Transverse colon (tissue), 4 donors: ENCODE measurements around the gene ALG6. TPM values are rescaled to one million over a fixed set of nuclear protein-coding genes. Genes with fewer than 3 reads are reported as not detected.

Source experiments
- DNase-seq: peaks from one replicate; pipeline ENCODE4 v3.0.0-alpha.2; 2019
- H3K27ac ChIP-seq, 4 donors: fragments of 200-600 bp; sonication (generic); 2 replicates each; pipeline ENCODE4 v1.5.1; 2016 to 2018; ENCODE audit warnings: inconsistent platforms in 4 of 4
- H3K27me3 ChIP-seq: fragments of 200-600 bp; sonication (generic); 2 replicates; pipeline ENCODE4 v1.5.1; 2017; ENCODE audit warnings: inconsistent platforms
- H3K36me3 ChIP-seq, 4 donors: fragments of 200-600 bp; sonication (generic); 2 replicates each; pipeline ENCODE4 v1.5.1; 2017 to 2019; ENCODE audit warnings: inconsistent platforms in 4 of 4
- H3K4me1 ChIP-seq, 4 donors: fragments of 200-600 bp; sonication (generic); 2 replicates each; pipeline ENCODE4 v1.5.1; 2017 to 2020; ENCODE audit warnings: inconsistent platforms in 4 of 4
- H3K4me3 ChIP-seq, 4 donors: fragments of 200-600 bp; sonication (generic); 1 replicate in 1 of 4; 2 replicates in 3 of 4; pipeline versions ENCODE4 v1.5.1 to v1.6.1; 2017 to 2019; ENCODE audit warnings: inconsistent platforms in 4 of 4
- H3K9me3 ChIP-seq, 2 donors: fragments of 200-600 bp; sonication (generic); 2 replicates each; pipeline ENCODE4 v1.5.1; 2017 to 2019; ENCODE audit warnings: inconsistent platforms in 2 of 2
- EP300 ChIP-seq: sonication (generic); formaldehyde crosslinking; IDR thresholded peaks from one replicate; pipeline ENCODE4 v1.6.1; 2017; ENCODE audit warnings: antibody characterized with exemption, low read depth
- POLR2A ChIP-seq: fragments of 450-650 bp; IDR thresholded peaks from one replicate; pipeline ENCODE4 v1.6.1; 2016; ENCODE audit warnings: antibody characterized with exemption, mild to moderate bottlenecking, moderate library complexity
- POLR2AphosphoS5 ChIP-seq, 3 donors: sonication (generic); formaldehyde crosslinking; IDR thresholded peaks; one replicate each; pipeline ENCODE4 v1.6.1; 2016; ENCODE audit warnings: antibody characterized with exemption in 3 of 3
- WGBS, 2 donors: methylation state at CpG; one replicate each; pipeline ENCODE4 v1.1.5; 2018; ENCODE audit warnings: low coverage in 1 of 2; 5-methylcytosine and 5-hydroxymethylcytosine counted together
- in situ Hi-C, 4 donors: fragments of 200-750 bp; cut with MboI; loops; one replicate each; pipeline versions ENCODE4 v1.15.0 to v1.15.1; 2017; ENCODE audit warnings: low sequenced_read_pairs in 3 of 4, low pct_ligation_motif_present in 1 of 4, low pct_unique_long_range_greater_than_20kb in 1 of 4
- intact Hi-C: fragments of 100-400 bp; cut with DNase I; formaldehyde crosslinking; loops from one replicate; pipeline ENCODE4 v1.15.1; 2023; ENCODE audit warnings: low total_unique reads
- total RNA-seq, 4 donors: library from RNA; depleted of rRNA; stranded (reverse); fragments of >200 nt; gene quantifications; one replicate each; pipeline ENCODE4 v1.1.0, GENCODE V29; 2016
- TF ChIP-seq, protein P1 (sequence below), 5 experiments: fragments of 200-600 bp in 3 of 5; fragments of 450-650 bp in 2 of 5; sonication (generic) in 3 of 5; IDR thresholded peaks; 1 replicate in 2 of 5; 2 replicates in 3 of 5; pipeline ENCODE4 v1.5.1; 2016 to 2017; ENCODE audit warnings: antibody characterized with exemption in 5 of 5, inconsistent platforms in 3 of 5, mild to moderate bottlenecking in 2 of 5, moderate library complexity in 1 of 5

Gene ALG6
- total RNA-seq, 4 donors from 2014 or later, result 0.60 to 20.0 (median 9.3) TPM

DNA sequence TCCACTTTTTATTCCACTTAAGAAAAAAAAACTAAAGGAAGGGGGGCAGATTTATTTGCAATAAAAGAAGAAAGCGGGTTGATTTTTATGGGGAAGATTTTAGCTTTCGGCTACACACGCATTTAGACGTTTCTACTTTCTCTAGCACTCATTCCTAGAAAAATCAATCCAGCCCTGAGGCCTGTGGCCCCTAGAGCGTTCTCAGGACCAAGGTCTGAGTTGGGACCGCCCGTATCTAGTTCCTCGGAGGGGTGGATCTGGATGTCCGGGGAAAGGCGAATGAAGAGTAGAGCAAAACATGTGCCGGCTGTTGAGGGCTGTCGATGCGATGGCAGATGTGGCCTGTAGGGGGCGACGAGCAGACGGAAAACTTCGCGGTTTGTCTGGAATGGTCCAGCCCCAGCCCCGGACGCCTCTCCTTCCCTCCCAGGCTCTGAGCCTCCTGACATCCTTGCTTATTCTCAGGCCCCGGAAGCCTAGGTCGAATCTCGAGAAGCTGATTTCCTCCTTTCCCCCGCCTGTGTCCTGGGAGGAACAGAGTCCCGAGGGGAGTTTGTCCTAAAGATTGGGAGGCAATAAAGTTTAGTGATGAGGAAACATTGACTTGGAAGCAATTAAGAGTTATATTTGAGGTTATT is 39.9 kb upstream of the ALG6 start:
- Histone ChIP-seq H3K27me3 (peaks cover 100% of the 10 kb centered on the region), H3K27ac (no peak overlapping the region), H3K4me3 (no peak overlapping the region), H3K9me3 (no peaks in the 10 kb centered on the region), H3K36me3 (no peaks in the 10 kb centered on the region), H3K4me1 (peaks cover 0 to 36% (median 30%) of the 10 kb centered on the region in 4 donors)
- in situ Hi-C loops, result no loop called here
- no peak for TF ChIP-seq POLR2A
- TF ChIP-seq EP300, result no peak
- no peak for TF ChIP-seq POLR2AphosphoS5 (IDR thresholded peaks at IDR 0.05)
- TF ChIP-seq, protein P1, sequence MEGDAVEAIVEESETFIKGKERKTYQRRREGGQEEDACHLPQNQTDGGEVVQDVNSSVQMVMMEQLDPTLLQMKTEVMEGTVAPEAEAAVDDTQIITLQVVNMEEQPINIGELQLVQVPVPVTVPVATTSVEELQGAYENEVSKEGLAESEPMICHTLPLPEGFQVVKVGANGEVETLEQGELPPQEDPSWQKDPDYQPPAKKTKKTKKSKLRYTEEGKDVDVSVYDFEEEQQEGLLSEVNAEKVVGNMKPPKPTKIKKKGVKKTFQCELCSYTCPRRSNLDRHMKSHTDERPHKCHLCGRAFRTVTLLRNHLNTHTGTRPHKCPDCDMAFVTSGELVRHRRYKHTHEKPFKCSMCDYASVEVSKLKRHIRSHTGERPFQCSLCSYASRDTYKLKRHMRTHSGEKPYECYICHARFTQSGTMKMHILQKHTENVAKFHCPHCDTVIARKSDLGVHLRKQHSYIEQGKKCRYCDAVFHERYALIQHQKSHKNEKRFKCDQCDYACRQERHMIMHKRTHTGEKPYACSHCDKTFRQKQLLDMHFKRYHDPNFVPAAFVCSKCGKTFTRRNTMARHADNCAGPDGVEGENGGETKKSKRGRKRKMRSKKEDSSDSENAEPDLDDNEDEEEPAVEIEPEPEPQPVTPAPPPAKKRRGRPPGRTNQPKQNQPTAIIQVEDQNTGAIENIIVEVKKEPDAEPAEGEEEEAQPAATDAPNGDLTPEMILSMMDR (IDR thresholded peaks at IDR 0.05), result peak; percentile 55 to 77 (median 69)
- intact Hi-C loops, result no loop called here
- 6 to 26% methylated on average over 4 to 25 of the region's 25 CpGs for WGBS, 2 donors
- DNase-seq, result peak; percentile 64

GRCh38 chr1:63328122-63328521 is 39.3 kb upstream of the ALG6 start:
- Histone ChIP-seq H3K4me1 (peaks cover 0 to 30% (median 25%) of the 10 kb centered on the region in 4 donors), H3K27me3 (peaks cover 100% of the 10 kb centered on the region), H3K27ac (no peak overlapping the region), H3K36me3 (no peaks in the 10 kb centered on the region), H3K4me3 (no peak overlapping the region), H3K9me3 (no peaks in the 10 kb centered on the region)
- no peak for DNase-seq
- intact Hi-C loops, result no loop called here
- TF ChIP-seq POLR2A (no peak), POLR2AphosphoS5 (IDR thresholded peaks at IDR 0.05) (no peak), EP300 (no peak)
- TF ChIP-seq, protein P1 (IDR thresholded peaks at IDR 0.05), result no peak
- WGBS, 2 donors, result 49 to 52% methylated on average over 4 to 8 of the region's 8 CpGs
- in situ Hi-C loops, result no loop called here

- WGBS, 2 donors, result 88 to 94% methylated on average over 3 to 9 of the region's 9 CpGs
- no peak for DNase-seq
- in situ Hi-C loops (no loop called here), intact Hi-C loops (no loop called here)
- H3K27me3 ChIP-seq, result peaks cover 100% of the 10 kb centered on the region
- H3K4me3 ChIP-seq, result no peak overlapping the region
- H3K4me1 ChIP-seq, result peaks cover 0 to 25% (median 20%) of the 10 kb centered on the region in 4 donors
- no peaks in the 10 kb centered on the region for H3K36me3 ChIP-seq
- peak overlapping the region in 1 of 4 donors; percentile 17 for H3K27ac ChIP-seq
- no peak for TF ChIP-seq EP300
- no peak for TF ChIP-seq POLR2A
- TF ChIP-seq, protein P1 (IDR thresholded peaks at IDR 0.05), result no peak
- TF ChIP-seq POLR2AphosphoS5 (IDR thresholded peaks at IDR 0.05), result no peak
- H3K9me3 ChIP-seq, result no peaks in the 10 kb centered on the region
Observed at GRCh38 chr1:63328781-63329180, 38.6 kb upstream of the ALG6 start.

- peaks cover 0 to 17% (median 12%) of the 10 kb centered on the region in 4 donors for H3K4me1 ChIP-seq
- H3K27me3 ChIP-seq, result peaks cover 100% of the 10 kb centered on the region
- peak overlapping the region in 1 of 4 donors; percentile 4 for H3K4me3 ChIP-seq
- WGBS, 2 donors, result 0 to 8% methylated on average over 2 to 42 of the region's 50 CpGs
- H3K9me3 ChIP-seq, result no peaks in the 10 kb centered on the region
- no peaks in the 10 kb centered on the region for H3K36me3 ChIP-seq
- DNase-seq, result no peak
- in situ Hi-C loops (no loop called here), intact Hi-C loops (no loop called here)
- no peak overlapping the region for H3K27ac ChIP-seq
- no peak for TF ChIP-seq EP300
- no peak for TF ChIP-seq POLR2A
- TF ChIP-seq POLR2AphosphoS5 (IDR thresholded peaks at IDR 0.05), result no peak
- TF ChIP-seq, protein P1 (IDR thresholded peaks at IDR 0.05), result no peak
Observed at GRCh38 chr1:63329621-63330330, 37.7 kb upstream of the ALG6 start.
